Activated naive CD4-positive, alpha-beta T cell treated with anti-CD3 and anti-CD28 coated beads, Interleukin-2, amount 50 U/mL, for 72 hours (primary cell): ENCODE data around the gene MOSPD3. TPM values are rescaled to one million over a fixed set of nuclear protein-coding genes. Genes with fewer than 3 reads are reported as not detected.
A peak's percentile ranks its signal among the peaks of the same experiment; 100 is the strongest.

Source experiments
- ATAC-seq, 2 donors: fragments of 150-1000 bp; cut with Tn5 transposase; 2 replicates each; pipeline ENCODE4 v1.10.0; 2021; ENCODE audit warnings: mild to moderate bottlenecking in 2 of 2, moderate library complexity in 2 of 2
- DNase-seq, 2 donors: peaks; one replicate each; pipeline ENCODE4 v3.0.0; 2021 to 2022; ENCODE audit warnings: low spot score in 2 of 2
- H3K27ac Mint-ChIP-seq, 2 donors: one replicate each; pipeline ENCODE4 v1.8.0; 2022; ENCODE audit warnings: mild to moderate bottlenecking in 2 of 2, mixed read lengths in 2 of 2
- H3K36me3 Mint-ChIP-seq, 2 donors: one replicate each; pipeline ENCODE4 v1.8.0; 2022; ENCODE audit warnings: mixed read lengths in 2 of 2
- H3K9me3 Mint-ChIP-seq, 2 donors: one replicate each; pipeline ENCODE4 v1.8.0; 2022; ENCODE audit warnings: mixed read lengths in 2 of 2
- total RNA-seq, 2 donors: library from RNA; stranded (reverse); gene quantifications; one replicate each; pipeline ENCODE4 v1.2.3, GENCODE V29; 2022

The MOSPD3 gene
- total RNA-seq, 2 donors from 2014 or later = 20.7 to 28.0 TPM

GRCh38 chr7:100584054-100584682 is 28.2 kb upstream of the MOSPD3 start:
- Mint-ChIP-seq H3K36me3 (peaks cover 7 to 8% of the 10 kb centered on the region in 2 donors), H3K9me3 (no peaks in the 10 kb centered on the region), H3K27ac (peak overlapping the region; percentile 89)
- ATAC-seq (no peak), DNase-seq (no peak)

- ATAC-seq = no peak
- H3K27ac Mint-ChIP-seq = peak overlapping the region; percentile 89 to 96
- H3K36me3 Mint-ChIP-seq = peaks cover 7 to 8% of the 10 kb centered on the region in 2 donors
- no peaks in the 10 kb centered on the region for H3K9me3 Mint-ChIP-seq
- DNase-seq = no peak
Measured at GRCh38 chr7:100584683-100585510, 27.4 kb upstream of the MOSPD3 start.

DNA sequence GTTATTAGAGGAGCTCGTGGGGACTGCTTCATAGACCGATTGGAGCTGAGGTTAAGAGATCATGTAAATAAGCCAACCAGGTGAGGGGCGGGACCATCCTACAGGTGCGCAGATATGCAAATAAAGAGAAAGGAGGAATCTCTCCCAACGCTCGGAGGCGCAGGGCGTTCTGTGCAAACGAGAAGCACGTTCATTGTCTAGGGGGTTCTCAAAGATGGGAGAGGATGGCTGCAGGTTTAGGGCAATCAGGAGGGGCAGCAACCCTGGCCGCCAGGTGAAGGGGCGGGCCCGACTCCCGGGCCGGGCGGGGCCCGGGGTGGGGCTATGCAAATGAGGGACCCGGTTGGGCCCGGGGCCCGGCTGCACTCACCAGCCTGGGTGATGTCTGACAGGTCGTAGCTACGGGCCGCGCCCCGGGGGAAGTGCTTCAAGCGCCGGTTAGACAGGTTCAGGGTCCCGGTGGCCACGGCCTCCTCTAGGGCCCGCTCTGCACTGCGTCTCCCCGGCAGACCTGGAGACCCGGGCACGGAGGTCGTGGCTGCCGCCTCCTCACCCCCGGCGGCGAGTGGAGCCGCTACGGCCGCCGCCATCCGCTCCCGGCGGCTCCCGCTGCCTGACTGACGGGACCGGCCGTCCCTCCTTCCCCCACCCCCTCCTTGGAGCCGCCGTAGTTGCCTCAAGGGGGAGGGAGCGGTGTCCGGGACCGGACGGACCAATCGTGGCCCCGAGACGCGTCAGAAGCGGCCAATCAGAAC is 26.7 kb upstream of the MOSPD3 start, which contains the start of gene LRCH4:
Gene LRCH4 (minus strand): TSS at position 619 of the 755 bp plus-strand sequence. CDS start 29 bp downstream, at position 590.
- DNase-seq = peak in 1 of 2 donors; percentile 72
- H3K36me3 Mint-ChIP-seq = peaks cover 7 to 8% of the 10 kb centered on the region in 2 donors

DNA sequence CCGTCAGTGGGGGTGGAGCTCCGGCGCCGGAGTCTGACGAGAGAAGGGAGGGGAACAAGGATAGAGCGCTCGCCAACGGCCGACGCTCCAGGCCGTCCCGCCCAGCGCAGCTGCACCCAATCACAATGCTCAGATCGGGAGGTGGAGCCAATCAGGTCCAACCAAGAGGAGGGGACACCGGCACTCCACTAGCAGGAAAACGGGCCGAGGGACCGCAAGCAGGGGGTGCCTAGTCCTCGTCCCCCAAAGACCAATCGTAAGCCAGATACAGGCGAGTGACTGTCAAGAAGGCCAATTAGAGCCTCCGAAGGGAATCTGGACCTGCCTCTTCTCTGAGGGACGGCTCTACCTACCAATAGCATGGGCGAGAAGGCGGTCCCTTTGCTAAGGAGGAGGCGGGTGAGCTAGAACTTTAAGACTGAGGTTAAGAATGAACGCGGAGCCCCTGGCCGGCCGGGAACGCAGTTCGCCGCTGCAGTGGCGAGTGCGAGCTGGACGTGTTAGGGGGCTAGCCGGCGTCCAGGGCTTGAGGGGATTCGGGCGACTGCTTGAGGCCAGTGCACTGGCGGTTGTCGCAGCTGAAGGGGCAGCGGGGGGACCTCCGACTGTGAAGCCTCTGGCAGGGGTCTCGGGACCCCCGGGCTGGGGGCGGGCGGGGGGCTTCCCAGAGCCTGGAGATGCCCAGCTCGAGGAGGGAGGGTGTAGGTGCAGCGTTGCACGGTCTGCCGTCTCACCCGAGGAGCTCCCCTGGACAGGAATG is 25.9 kb upstream of the MOSPD3 start, which contains the start of gene FBXO24:
Gene FBXO24 (plus strand): TSS at position 63 of the 760 bp plus-strand sequence. CDS start 298 bp downstream, at position 361.
- DNase-seq (peak; percentile 98 to 100), ATAC-seq (peak; percentile 85 to 87)
- peaks cover 7 to 8% of the 10 kb centered on the region in 2 donors for H3K36me3 Mint-ChIP-seq
- no peaks in the 10 kb centered on the region for H3K9me3 Mint-ChIP-seq
- peak within 1 kb of the TSS; percentile 89 to 96 for H3K27ac Mint-ChIP-seq

More for the DNA sequence above, 26.7 kb upstream of the MOSPD3 start, which contains the start of gene LRCH4:
- no peaks in the 10 kb centered on the region for H3K9me3 Mint-ChIP-seq
- peak within 1 kb of the TSS; percentile 89 to 96 for H3K27ac Mint-ChIP-seq
- ATAC-seq = peak; percentile 30 to 39

GRCh38 chr7:100588438-100588837 is 23.9 kb upstream of the MOSPD3 start:
- no peak for DNase-seq
- peaks cover 7 to 8% of the 10 kb centered on the region in 2 donors for H3K36me3 Mint-ChIP-seq
- ATAC-seq = no peak
- no peak overlapping the region for H3K27ac Mint-ChIP-seq
- no peaks in the 10 kb centered on the region for H3K9me3 Mint-ChIP-seq

- no peak for DNase-seq
- Mint-ChIP-seq H3K9me3 (no peaks in the 10 kb centered on the region), H3K36me3 (peaks cover 7 to 8% of the 10 kb centered on the region in 2 donors), H3K27ac (no peak overlapping the region)
- no peak for ATAC-seq
Measured at GRCh38 chr7:100589341-100589947, 22.9 kb upstream of the MOSPD3 start.

- Mint-ChIP-seq H3K27ac (no peak overlapping the region), H3K36me3 (peaks cover 2 to 3% of the 10 kb centered on the region in 2 donors), H3K9me3 (no peaks in the 10 kb centered on the region)
- DNase-seq (no peak), ATAC-seq (no peak)
Measured at GRCh38 chr7:100590077-100590737, 22.1 kb upstream of the MOSPD3 start.

DNA sequence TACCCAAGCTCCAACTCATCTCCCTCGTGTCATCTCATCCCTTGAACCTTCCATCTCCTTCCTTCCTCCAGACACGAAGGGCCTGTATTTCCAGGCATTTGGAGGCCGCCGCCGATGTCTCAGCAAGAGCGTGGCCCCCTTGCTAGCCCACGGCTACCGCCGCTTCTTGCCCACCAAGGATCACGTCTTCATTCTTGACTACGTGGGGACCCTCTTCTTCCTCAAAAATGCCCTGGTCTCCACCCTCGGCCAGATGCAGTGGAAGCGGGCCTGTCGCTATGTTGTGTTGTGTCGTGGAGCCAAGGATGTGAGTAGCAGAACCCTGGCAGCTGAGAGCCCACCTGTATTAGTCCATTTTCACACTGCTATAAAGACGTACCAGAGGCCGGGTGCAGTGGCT is 20.7 kb upstream of the MOSPD3 start:
- H3K36me3 Mint-ChIP-seq = no peaks in the 10 kb centered on the region
- no peaks in the 10 kb centered on the region for H3K9me3 Mint-ChIP-seq
- ATAC-seq = no peak
- no peak for DNase-seq
- no peak overlapping the region for H3K27ac Mint-ChIP-seq

- H3K27ac Mint-ChIP-seq = peak overlapping the region in 1 of 2 donors; percentile 25
- ATAC-seq = no peak
- DNase-seq = no peak
- H3K9me3 Mint-ChIP-seq = no peaks in the 10 kb centered on the region
- H3K36me3 Mint-ChIP-seq = no peaks in the 10 kb centered on the region
Measured at GRCh38 chr7:100595188-100595587, 17.2 kb upstream of the MOSPD3 start.

GRCh38 chr7:100598425-100598824 is 13.9 kb upstream of the MOSPD3 start:
- ATAC-seq = no peak

GRCh38 chr7:100599911-100600729 is 12.2 kb upstream of the MOSPD3 start:
- Mint-ChIP-seq H3K27ac (peak overlapping the region in 1 of 2 donors; percentile 50), H3K9me3 (no peaks in the 10 kb centered on the region), H3K36me3 (no peaks in the 10 kb centered on the region)
- DNase-seq (peak in 1 of 2 donors; percentile 47), ATAC-seq (no peak)

More at GRCh38 chr7:100598425-100598824, 13.9 kb upstream of the MOSPD3 start:
- peak overlapping the region in 1 of 2 donors; percentile 25 for H3K27ac Mint-ChIP-seq
- H3K36me3 Mint-ChIP-seq = no peaks in the 10 kb centered on the region
- DNase-seq = no peak
- no peaks in the 10 kb centered on the region for H3K9me3 Mint-ChIP-seq

GRCh38 chr7:100600730-100601038 is 11.7 kb upstream of the MOSPD3 start:
- Mint-ChIP-seq H3K36me3 (no peaks in the 10 kb centered on the region), H3K9me3 (no peaks in the 10 kb centered on the region), H3K27ac (no peak overlapping the region)
- DNase-seq (no peak), ATAC-seq (no peak)

GRCh38 chr7:100602889-100603725 is 9.2 kb upstream of the MOSPD3 start:
- H3K9me3 Mint-ChIP-seq = no peaks in the 10 kb centered on the region
- H3K27ac Mint-ChIP-seq = no peak overlapping the region
- no peaks in the 10 kb centered on the region for H3K36me3 Mint-ChIP-seq
- ATAC-seq (no peak), DNase-seq (no peak)

DNA sequence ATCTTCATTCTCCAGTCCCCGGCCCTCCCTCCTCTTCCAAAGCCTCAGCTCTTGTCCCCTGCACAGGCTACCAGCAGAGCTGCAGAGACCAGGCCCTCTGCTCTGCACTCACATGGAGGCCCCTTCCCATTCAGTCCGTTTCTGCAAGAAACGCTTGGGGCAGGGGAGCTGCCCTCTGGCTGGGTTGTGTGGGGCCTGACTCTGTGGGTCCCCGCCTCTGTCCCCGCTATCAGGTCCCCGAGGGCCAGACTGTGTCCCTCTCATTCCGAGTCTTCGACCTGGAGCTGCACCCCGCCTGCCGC is 8.7 kb upstream of the MOSPD3 start:
- no peak for DNase-seq
- ATAC-seq = no peak

More for the DNA sequence above, 8.7 kb upstream of the MOSPD3 start:
- H3K27ac Mint-ChIP-seq = peak overlapping the region; percentile 53 to 87
- H3K36me3 Mint-ChIP-seq = no peaks in the 10 kb centered on the region
- no peaks in the 10 kb centered on the region for H3K9me3 Mint-ChIP-seq
